GM12874 (cell line): ENCODE measurements around the gene FRMD4A.

Experiments
- TF ChIP-seq, protein P1 (sequence below): IDR thresholded peaks from 2 replicates; pipeline ENCODE4 v1.5.1; 2011; ENCODE audit warnings: low read depth, mild to moderate bottlenecking, control low read depth, low read length, moderate library complexity; ENCODE audit not compliant: insufficient read depth

The FRMD4A gene

GRCh38 chr10:14182781-14183180 is 147.9 kb downstream of the FRMD4A start:
- TF ChIP-seq, protein P1, sequence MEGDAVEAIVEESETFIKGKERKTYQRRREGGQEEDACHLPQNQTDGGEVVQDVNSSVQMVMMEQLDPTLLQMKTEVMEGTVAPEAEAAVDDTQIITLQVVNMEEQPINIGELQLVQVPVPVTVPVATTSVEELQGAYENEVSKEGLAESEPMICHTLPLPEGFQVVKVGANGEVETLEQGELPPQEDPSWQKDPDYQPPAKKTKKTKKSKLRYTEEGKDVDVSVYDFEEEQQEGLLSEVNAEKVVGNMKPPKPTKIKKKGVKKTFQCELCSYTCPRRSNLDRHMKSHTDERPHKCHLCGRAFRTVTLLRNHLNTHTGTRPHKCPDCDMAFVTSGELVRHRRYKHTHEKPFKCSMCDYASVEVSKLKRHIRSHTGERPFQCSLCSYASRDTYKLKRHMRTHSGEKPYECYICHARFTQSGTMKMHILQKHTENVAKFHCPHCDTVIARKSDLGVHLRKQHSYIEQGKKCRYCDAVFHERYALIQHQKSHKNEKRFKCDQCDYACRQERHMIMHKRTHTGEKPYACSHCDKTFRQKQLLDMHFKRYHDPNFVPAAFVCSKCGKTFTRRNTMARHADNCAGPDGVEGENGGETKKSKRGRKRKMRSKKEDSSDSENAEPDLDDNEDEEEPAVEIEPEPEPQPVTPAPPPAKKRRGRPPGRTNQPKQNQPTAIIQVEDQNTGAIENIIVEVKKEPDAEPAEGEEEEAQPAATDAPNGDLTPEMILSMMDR: no peak

- TF ChIP-seq, protein P1: no peak
Observed at GRCh38 chr10:14181567-14181936, 149.2 kb downstream of the FRMD4A start.

DNA sequence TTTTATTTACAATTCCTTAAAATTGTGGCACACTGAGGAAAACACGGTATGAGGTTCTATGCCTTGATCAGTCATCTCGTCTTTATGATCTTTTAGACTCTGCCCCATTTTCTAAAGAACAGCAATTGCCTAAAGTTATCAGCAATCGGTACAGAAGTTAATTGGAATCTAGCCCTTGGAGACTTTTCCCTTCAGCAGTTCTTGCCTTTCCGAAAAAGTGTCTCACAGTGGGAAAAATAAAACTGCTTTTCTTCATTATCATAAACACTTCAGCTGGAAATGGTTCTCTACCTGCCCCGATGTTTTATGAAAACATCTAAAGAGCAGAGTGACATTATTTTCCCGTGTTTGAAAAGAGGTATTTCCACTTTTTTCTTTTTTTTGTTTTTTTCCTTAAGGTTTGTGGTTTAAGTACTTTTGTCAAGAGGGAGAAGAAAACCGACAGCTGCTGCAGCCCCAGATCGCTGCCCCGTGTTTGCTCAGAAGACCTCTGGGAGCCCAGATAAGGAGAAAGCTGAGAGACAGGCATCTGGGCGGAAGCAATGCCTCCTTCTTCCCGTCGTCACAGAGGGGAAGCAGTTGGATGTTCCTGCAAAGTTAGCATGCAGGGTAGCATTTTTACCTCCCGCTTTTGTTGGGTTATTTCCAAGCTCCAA is 149.7 kb downstream of the FRMD4A start:
- TF ChIP-seq, protein P1: no peak

GRCh38 chr10:14179251-14179650 is 151.5 kb downstream of the FRMD4A start:
- TF ChIP-seq, protein P1: no peak

GRCh38 chr10:14173706-14174594 is 156.8 kb downstream of the FRMD4A start:
- TF ChIP-seq, protein P1: no peak

DNA sequence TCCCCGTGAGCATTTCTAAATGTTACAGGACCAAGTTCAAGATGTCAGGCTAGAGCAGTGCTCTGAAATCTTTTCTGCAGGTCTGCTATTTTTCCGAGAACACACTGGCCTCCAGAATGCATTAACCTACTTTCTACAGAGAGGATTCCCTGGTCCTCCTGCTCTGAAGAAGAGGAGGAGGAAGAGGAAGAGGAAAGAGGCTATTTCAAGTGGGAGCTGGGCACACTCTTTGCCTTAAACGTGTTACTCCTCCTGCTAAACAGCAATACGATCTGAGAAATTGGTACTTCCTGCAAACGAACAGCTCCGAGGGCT is 157.4 kb downstream of the FRMD4A start:
- TF ChIP-seq, protein P1: no peak

DNA sequence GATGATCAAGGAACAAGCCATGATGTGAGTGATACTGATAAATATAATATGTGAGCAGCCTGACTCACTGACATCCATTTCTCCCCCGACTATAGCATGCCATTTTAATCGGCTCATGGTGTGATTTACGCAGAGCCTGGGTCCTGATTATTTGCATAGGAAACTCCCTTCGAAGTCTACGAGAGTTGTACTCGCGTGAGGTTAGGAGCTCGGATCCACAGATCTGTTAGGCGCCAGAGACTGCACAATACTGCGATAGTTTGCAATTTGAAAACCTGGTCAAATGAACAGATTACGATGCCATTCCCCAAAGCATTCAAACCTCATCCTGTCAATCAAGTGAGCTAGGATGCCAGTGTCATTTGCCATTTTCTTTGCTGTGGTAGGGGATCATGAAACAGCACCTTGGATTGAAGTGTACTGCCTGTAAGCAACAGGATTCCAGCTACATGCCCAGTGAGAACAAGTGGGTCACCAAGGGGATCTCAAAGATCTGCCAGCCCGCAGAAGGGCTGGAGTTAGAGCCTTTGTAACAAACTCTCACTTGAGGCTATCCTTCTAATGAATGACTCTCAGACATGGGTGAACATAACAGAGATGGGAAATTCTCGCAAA is 158.3 kb downstream of the FRMD4A start:
- TF ChIP-seq, protein P1: no peak
